ENCODE measurements around the gene EPB41L2.

The EPB41L2 gene

GRCh38 chr6:131062241-131063027 is 611 bp downstream of the EPB41L2 start:
- DNase-seq (ENCODE audit: low read depth in 1 of 2, low spot score in 1 of 2) = no peak

DNA sequence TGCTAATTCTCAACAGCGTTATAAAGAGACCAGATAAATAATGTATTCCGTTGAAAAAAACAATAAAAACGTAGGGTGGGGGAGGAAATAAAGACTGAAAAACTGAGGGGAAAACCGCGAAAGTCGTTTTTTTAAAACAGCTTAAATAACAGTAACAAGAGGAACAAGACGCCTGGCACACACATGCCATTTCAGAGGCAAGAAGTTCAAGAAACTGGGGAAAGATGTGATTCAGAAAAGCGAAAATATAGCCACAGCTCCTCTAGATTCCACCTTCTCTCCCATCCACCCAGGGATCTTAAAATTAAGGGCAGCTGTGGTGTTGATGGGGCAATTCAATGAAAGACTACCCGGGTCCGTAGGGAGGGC is 1.3 kb downstream of the EPB41L2 start:
- no peak for DNase-seq (ENCODE audit: low read depth in 1 of 2, low spot score in 1 of 2)

GRCh38 chr6:131061041-131061750 is 1.8 kb downstream of the EPB41L2 start:
- no peak for DNase-seq (ENCODE audit: low read depth in 1 of 2, low spot score in 1 of 2)

DNA sequence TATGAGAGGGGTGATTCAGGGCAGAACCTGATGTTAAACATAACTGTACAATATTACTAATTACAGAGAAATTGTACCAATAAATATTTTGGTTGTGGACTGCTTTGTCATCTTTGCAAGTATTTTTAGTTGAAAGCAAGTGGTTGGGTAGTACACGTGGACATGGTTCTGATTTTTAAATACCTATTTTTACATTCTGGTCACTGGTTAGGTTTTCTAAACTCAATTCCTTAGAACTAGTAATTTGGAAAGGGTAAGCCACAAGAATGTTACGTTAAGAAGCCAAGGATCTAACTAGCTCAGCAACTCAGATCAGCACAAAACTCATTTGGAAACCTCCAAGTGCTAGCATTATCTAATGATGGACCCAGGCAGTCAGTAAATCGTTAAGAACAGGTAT is 2.7 kb downstream of the EPB41L2 start:
- DNase-seq (ENCODE audit: low read depth in 1 of 2, low spot score in 1 of 2) = no peak

- DNase-seq (ENCODE audit: low read depth in 1 of 2, low spot score in 1 of 2) = no peak
These were observed 3.6 kb downstream of the EPB41L2 start for GRCh38 chr6:131059486-131059885.

DNA sequence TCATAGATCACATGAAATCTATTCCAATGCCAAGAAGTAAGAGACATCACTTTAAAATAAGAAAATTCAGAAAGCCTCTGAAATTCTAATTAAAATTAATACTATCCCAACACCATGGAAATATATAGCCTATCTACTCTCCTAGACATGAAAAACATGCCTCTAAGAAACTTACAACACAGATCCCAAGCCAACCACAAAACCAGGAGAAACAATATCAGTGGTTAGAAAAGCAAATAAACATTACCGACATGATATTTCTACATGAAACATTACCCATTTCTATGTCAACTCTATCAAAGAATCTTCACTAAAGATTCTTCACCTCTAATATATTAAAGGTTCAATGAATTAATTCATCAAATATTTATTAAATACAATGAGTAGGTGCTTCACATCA is 4.8 kb downstream of the EPB41L2 start:
- no peak for DNase-seq (ENCODE audit: low read depth in 1 of 2, low spot score in 1 of 2)

GRCh38 chr6:131054392-131055250 is 8.4 kb downstream of the EPB41L2 start:
- DNase-seq (ENCODE audit: low read depth in 1 of 2, low spot score in 1 of 2) = no peak

DNA sequence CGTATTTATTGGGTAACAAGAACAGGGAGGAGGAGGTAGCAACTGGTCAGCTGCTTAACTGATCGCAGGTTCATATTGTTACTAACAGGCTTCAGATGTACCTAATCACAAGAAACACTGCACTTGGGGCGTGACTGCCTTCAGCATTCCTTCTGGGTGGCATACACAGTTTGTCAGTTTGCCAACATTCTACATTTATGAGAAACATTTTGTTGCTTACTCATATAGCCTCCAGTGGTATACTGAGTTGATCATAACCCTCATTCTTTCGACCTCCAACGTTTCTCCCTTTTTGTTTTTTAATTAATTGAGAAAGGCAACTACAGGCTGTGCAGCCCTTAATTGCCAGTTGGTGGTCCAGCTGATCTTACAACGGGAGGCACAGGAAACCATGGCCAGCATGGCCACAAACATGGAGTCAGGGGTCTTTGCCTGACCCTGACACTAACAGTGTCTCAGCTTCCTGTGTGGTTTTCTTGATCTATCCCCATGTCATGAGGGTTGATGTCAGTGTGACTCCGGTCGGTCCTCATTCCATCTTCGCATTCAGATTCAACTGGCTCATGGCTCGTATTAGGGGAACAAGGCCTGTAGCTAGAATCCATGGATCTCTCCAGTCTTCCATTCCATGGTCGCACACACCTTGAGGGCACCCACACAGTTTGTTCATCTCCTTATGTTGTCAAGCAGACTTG is 9.4 kb downstream of the EPB41L2 start:
- no peak for DNase-seq (ENCODE audit: low read depth in 1 of 2, low spot score in 1 of 2)

DNA sequence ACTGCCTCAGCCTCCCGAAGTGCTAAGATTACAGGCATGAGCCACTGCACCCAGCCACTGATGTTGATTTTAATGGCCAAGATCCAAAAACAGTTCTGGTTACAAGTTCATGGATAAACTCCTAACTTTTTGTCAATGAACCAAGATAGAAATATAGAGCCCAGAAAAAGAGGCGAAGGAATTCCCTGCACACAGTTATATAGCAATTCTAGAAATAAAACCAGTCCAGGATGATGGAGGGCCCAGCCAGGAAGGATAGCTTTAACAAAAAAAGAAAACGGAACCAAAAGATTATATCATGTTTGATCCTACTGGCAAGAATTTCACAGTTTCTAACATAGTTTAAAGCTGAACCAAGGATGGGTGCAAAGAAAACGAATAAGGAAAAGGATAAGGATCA is 10.9 kb downstream of the EPB41L2 start:
- no peak for DNase-seq (ENCODE audit: low read depth in 1 of 2, low spot score in 1 of 2)

- no peak for DNase-seq (ENCODE audit: low read depth in 1 of 2, low spot score in 1 of 2)
These were observed 11.7 kb downstream of the EPB41L2 start for GRCh38 chr6:131051341-131051740.

DNA sequence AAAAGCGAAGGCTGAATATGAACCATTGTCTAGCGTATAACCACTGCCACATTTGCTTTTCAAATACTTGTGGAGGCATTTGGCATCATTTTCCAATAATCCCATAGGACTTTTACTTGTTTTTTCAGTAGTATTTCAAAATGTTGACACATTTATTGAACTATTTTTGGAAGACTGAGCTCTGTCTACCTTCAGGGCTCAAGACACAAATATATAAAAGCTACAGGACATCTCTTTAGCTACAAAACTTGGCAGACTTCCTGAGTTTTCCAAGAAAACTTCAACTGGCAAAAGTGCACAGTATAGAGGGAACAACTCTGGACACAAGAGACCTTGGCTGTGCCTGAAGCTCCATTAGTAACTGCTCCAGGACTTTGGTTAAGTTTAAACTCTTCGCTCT is 13.4 kb downstream of the EPB41L2 start:
- no peak for DNase-seq (ENCODE audit: low read depth in 1 of 2, low spot score in 1 of 2)

GRCh38 chr6:131048933-131049515 is 14.0 kb downstream of the EPB41L2 start:
- no peak for DNase-seq (ENCODE audit: low read depth in 1 of 2, low spot score in 1 of 2)

- DNase-seq (ENCODE audit: low read depth in 1 of 2, low spot score in 1 of 2) = no peak
These were observed 14.6 kb downstream of the EPB41L2 start for GRCh38 chr6:131048459-131048858.

DNA sequence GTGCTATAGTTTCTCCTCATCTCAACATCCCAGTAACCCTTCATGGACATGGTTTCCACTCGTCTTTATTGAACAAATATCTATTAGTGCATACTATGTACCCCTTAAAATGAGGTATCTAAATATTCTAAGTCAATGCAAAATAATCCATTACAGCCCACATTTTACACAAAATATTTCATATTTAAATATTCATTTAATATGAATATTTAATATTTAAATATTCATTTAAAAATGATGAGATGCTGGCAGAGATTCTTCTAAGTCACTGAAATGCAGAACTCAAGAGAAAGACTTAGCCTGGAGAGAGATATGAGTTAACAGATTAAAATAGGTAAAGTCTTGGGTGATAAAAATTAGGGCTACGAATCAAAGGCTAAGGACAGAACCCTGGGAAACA is 17.9 kb downstream of the EPB41L2 start:
- DNase-seq (ENCODE audit: low read depth in 1 of 2, low spot score in 1 of 2) = no peak

GRCh38 chr6:131043902-131044447 is 19.1 kb downstream of the EPB41L2 start:
- no peak for DNase-seq (ENCODE audit: low read depth in 1 of 2, low spot score in 1 of 2)

DNA sequence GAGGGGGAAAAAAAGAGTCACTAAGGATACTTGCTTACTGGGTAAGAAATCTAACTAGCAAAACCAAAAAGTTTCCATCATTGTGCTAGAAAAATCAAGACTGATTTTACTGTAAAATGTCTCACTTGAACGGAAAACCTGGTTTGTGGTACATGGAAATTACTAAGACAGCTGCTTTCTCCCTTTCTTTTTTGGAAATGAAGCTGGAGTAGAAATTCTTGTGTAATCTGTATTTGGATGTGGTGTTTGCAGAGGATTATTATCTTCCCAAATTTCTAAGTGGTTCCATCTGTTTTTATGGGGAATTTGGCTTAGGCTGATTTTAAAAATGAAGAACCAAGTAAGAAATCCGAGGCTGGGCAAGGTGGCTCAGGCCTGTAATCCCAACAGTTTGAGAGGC is 20.4 kb downstream of the EPB41L2 start:
- DNase-seq (ENCODE audit: low read depth in 1 of 2, low spot score in 1 of 2) = no peak

DNA sequence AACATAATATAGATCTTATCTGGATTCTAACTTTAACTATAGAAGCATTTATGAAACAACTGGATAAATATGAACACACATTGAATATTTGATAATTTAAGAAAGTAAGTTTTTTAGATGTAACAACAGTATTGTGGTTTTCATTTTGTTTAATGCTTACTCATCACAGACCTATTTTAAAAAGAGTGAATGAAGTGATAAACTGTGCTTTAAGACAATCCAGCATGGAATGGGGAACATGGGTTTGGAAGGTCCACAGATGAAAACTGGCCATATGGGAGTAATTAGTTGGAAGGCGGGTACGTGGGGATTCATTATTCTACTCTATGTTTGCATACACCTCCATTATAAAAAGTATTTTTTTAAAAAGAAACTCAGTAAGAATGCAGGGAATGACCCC is 21.2 kb downstream of the EPB41L2 start:
- no peak for DNase-seq (ENCODE audit: low read depth in 1 of 2, low spot score in 1 of 2)

GRCh38 chr6:131040866-131041265 is 22.2 kb downstream of the EPB41L2 start:
- DNase-seq (ENCODE audit: low read depth in 1 of 2, low spot score in 1 of 2) = no peak

DNA sequence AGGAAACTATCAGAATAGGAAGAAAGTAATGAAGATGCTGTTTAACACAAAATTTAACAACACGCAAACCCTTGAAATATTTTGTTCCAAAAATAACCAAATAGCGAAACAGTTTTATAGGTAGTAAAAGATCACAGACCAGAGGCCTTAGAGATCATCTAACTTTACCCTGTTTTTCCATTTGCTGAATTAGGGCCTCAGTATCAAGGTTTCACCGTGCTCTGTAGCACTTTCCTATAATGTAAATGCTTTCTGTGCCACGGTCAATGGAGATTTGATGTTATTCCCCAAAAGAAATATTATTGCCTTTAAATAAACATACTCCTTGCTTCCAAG is 23.7 kb downstream of the EPB41L2 start:
- DNase-seq (ENCODE audit: low read depth in 1 of 2, low spot score in 1 of 2) = no peak

GRCh38 chr6:131038597-131039344 is 24.3 kb downstream of the EPB41L2 start:
- DNase-seq (ENCODE audit: low read depth in 1 of 2, low spot score in 1 of 2) = no peak
